ENCODE measurements around the gene NTPCR.
"Not testable (repeated sequence)": the region's sequence is repeated elsewhere in the genome, so short reads cannot be mapped to it uniquely, and the experiment has no call there.

The NTPCR gene

DNA sequence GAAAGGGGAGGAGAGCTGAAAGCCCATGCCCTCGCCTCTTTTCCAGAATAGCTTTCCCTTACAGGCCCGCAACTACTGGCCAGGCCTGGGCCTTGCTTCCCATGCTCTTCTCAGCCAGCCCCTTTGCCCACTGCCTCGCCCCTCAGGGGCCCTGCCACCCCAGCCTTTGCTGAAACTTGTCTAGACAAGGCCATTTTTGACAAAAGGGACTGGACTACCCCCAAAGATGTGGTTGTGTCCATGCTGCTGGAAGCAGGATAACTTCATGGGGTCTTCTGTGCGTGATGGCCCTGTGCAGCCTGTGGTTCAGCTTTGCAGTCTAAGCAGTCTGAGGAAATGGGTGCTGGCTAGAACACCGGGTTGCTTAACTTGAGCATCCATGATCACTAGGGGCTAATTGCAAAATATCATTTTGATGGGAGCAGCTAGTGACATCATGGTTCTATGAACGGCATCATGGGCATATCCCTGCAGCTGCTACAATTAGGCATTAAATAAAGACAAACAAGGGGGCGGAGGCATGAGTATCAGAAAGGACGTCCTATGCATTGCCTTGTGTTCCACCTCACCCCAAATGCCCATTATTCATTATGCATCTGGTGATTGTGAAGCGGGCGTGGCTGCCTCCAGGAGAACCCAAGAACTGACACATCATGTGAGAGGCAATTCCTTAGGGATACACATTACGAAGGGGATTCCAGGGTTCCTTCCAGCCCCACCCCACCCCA lies 36.8 kb downstream of the NTPCR start:
- DNase-seq, result no peak

DNA sequence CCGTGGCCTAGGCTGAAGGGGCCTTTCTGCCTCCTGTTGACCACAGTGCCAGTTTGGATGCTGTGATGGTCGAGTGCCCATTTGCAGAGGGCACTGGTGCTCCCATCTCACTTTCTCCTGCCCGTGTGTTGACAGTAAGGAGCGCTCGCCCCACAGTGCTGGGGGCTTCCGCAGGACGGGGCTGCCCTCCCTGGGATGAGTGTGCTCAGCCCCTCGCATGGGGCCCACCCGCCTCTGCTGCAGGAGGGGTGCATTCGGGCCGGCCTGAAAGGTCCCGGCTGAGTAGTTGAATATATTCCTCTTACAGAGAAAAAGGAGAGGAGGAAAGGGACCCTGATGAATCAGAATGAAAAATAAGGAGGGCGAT lies 37.3 kb downstream of the NTPCR start:
- no peak for DNase-seq

DNA sequence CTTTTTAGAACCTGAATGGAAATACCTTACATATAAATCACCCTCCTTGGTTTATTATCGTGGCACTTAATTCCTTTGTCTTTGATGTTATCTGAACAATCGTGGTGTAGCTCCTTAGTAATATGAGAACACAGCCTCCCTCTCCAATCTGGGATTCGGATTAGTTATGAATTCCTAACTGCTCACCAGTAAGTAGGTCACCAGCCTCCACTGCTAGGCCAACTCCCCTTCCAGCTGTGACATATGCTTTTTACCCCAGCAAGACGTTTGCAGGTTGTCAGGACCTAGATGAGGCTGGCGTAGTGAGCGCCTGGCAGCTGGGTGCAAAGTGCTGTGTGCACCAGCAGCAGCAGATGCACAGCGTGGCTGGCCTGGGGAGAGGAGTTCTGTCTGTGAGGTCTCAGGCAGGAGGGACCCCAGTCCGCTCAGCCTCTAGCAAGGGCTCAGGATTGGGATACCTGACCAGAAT lies 38.2 kb downstream of the NTPCR start:
- no peak for DNase-seq

DNA sequence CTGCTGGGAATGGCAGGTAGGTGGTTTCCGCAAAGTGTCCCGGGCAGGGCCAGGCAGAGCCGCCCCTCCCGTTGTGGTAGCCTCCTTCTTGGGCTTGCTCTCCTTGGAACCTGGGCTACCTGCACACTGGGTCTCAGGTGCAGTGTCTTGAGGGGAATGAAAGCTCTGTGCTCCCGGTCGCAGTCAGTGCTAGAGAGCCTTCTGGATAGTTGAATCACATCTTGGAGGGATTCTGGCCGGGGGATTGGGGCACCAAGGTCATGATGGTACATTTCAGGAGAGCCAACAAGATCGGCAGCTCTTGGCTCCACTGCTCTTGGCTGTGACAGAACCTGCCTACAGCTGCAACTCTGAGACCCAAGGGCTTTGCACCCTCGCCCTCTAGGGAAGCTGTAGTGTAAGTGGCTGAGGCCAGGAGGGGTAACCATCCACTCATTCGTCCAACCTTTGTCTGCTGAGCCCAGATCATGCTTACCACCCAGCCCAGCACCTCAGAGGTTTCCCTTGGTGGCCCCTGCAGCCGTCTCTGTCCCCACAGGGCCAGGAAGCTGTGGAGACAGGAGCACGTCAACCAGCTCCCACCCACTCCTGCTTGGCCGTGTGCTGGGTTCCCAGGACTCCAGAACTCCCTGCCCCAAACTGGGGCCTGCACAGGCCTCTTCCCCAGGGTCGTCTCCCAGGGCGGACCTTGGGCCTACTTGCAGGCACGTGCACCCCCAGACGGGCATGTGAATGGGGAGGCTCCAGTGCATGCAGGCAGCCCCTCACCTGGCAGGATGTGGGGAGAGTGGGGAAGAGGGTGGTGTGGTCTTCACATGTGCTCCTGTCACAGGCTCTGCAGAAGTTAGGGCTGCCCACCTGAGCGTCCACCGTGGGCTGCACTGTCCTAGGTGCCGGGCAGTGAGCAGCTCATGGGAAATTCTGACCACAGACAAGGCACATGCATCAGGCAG lies 40.0 kb downstream of the NTPCR start:
- no peak for DNase-seq

DNA sequence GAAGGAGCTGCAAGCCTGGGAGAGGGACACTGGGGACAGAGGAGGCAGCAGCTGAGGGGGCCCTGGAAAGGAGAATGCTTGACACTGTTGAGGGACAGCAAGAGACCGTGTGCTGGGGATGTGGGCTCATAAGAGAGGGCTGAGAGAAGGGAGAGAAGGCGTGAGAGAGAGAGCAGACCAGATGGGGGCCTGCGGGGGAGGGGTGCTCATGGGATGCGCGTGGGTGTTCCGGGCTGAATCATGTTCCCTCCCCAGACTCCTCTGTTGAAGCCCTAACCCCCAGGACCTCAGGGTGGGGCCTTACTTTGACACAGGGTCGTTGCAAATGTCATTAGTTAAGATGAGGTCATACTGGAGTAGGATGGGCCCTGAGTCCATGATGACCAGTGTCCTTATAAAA lies 40.8 kb downstream of the NTPCR start:
- no peak for DNase-seq

DNA sequence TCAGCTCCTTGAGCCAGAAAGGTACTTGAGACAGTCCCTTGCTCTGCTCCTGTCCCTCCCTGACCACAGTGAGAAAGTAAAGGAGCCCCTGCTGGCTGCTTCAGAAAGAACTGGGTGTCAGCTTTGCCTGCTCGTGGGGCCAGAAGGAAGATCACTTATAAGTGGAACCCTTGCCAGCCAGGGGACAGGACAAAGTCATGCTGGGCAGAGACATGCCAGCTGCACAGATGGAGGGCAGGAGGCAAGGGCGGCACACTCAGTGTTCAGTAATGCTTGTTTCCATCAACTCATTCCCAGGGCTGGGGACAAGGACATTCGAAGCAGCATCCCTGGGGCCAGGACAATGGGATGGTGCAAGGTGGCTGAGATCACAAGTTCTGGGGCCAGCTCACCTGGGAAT lies 41.8 kb downstream of the NTPCR start:
- DNase-seq, result no peak

DNA sequence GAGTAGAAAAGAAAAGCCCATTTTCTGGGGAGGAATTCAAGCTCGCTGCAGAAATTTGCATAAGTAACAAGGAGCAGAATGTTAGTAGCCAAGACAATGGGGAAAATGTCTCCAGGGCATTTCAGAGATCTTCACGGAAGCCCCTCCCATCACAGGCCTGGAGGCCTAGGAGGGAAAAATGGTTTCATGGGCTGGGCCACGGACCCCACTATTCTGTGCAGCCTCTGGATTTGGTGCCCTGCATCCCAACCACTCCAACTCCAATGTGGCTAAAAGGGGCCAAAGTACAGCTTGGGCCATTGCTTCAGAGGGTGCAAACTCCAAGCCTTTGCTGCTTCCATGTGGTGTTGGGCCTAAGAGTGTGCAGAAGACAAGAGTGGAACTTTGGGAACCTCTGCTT lies 43.1 kb downstream of the NTPCR start:
- no peak for DNase-seq

DNA sequence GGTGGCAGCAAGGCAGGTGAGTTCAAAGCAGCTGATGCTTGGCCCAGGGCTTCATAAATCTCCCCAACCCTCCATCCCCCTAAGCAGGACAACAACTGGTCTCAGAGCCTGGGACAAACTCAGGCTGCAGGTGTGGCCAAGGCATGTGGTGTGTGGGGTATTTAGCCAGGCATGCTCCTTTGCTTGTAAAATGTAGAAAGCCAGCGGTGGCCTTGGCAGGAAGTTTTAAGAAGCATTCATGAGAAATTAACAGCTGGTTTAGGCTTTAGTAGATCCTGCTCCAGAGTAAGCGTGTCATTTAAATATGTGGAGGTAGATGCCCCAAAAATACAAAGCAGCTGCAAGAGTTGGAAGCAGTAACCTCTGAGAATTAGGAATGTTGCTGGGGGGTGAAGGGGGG lies 44.8 kb downstream of the NTPCR start:
- DNase-seq, result no peak

DNA sequence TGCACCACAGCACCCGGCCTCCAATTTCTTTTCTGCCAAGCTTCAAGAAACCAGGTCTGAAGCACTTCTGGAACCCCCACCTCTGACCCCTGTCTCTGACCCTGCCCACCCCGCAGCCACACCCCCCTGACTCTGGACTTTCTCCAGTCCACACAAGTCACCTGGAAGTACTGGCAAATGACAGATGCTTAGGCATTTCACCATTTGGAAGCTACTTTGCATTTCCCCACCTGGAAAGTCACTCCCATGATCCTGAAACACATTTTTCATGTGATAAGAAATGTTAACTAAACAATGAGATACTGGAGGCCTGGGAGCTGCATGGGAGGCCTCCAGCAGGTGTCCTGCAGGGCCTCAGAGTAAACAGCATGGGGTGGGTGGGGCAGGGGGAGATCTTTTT lies 45.7 kb downstream of the NTPCR start:
- DNase-seq, result no peak

DNA sequence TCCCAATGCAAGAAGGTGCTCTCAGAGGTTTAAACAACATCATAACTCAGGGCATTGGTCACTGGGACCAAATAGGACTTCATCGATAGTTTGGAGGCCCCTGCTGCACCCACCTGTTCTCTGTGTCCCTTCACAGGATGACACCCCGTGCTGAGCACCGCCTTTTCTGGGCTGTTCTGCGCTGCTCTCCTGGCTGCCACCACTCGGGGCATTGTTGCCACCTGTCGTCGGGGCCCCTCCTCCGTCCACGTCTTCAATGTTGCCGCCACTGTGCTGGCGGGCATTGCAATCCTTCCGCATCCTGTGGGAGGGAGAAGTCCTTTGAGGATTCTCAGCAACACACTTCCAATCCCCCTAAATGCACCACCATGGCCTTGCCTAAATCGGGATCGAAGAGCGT lies 47.7 kb downstream of the NTPCR start:
- DNase-seq, result no peak

DNA sequence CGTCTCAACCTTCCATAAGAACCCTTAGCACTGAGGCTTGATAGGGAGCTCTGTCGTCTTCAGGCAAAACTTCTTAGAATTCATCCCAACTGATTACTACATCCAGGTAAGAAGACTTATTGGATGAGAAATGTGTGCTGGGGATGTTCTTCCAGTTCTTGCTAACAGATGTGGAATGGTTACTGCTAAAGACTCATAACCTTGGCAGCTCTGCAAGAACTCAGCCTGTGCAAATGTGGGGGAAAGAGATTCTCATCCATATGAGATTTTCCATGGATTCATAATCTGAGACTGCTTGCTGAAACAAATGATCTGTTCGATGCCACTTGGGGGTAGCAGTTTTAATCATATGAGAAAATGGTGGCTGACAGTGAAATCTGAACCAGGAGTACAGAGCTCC lies 48.2 kb downstream of the NTPCR start:
- no peak for DNase-seq

DNA sequence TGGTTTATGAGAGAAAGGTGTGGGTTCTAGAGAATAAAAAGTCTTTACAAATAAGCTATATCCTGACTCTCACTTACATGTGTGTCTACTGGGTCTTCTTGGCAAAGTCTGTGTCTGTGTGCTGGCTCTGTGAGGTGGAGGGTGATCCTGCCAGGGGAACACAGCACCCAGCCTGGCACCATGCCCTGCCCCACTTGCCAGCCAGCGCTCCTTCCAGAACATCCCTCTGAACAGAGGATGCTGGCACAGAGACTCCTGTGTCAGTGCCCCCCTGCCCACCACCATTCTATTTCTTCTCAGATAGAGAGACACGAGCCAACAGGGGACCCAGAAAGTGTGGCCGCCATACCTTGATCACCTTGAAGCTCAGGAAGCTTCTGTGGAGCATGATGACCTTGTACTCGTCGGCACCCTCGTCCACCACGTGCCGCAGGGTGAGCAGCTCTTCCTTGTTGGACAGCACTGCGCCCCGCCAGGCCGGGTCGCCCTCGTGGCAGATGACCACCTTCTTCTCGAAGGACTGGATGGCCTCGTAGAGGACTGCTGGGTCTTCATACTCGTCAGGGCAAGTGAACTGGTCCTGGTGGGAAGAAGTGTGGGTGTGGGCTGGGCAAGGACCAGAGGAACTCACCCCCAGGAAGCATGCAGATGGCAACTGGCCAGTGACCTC lies 49.7 kb downstream of the NTPCR start:
- DNase-seq, result no peak

DNA sequence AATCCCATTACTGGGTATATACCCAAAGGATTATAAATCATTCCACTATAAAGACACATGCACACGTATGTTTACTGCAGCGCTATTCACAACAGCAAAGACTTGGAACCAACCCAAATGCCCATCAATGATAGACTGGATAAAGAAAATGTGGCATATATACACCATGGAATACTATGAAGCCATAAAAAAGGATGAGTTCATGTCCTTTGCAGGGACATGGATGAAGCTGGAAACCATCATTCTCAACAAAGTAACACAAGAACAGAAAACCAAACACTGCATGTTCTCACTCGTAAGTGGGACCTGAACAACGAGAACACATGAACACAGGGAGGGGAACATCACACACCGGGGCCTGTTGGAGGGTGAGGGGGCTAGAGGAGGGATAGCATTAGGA lies 53.2 kb downstream of the NTPCR start:
- not testable (repeated sequence) for DNase-seq

DNA sequence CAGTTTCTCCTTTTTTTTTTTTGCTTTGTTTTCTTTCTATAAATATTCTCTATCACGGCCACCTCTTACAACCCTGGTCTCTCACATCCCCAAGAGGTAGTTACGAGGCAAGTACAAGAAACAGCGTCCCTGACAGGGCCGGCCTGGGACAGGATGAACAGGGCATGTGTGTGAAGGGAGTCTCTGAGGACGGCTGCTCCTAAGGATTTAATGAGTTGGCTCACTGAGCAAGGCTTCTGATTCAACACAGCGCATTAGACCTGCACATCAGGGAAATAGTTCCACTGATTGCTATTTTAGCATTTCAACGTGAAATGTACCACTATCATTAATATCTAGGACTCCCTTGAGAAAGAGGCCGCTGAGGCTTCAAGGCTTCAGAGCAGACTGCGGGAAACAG lies 54.0 kb downstream of the NTPCR start:
- no peak for DNase-seq

DNA sequence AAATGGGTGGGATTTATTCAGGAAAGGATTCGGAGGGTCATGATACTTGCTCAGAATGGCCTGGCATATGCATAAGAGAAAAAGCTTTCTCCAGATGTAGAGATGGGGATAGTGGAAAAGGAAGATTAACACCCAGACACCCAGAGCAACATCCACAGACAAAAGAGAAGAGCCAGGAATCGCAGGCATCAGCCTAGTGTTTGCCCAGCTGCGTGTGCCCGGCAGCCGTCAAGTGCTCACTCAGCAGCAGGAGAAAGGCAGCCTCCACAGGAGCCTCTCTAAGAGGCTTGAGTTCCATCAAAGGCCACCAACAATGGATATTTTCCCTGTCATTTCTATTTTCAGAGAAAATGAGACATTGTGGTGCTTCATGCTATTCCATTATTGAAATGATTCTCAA lies 54.7 kb downstream of the NTPCR start:
- DNase-seq, result no peak

DNA sequence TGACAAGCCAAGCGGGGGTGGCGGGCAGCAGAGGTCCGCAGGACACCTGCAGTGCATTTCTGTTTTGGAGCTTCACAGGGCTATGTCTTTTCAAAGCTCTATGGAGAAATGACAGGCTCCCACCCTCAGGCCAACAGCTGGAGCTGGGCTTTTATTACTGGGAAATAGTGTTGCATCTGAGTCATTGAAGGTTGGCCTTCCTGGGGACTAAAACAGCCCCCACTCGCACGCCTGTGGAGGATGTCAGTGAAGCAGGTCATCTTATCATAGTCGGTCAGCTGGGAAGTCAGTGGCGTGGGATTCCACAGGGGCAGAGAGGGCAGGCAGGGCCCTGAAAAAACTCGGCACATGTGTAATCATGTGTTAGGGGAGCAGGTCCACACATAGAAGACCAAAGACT lies 55.3 kb downstream of the NTPCR start:
- no peak for DNase-seq

DNA sequence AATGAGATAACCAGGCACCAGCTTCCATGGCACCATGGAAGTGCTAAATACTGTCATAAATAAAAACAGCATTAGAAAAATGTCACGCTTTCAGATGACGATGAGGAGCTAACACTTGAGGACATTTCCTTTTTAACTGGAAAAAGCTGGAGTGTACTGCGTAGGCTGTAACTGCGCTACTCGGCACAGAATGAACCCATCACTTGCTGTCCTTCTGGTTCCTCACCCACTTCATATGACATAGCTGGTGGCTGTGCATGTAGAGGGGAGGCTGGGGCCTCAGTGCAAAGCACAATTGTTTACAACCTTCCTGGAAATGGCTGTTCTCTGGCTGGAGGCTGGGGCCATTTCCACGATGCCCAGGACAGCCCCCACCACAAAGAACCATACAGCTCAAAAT lies 55.7 kb downstream of the NTPCR start:
- no peak for DNase-seq

DNA sequence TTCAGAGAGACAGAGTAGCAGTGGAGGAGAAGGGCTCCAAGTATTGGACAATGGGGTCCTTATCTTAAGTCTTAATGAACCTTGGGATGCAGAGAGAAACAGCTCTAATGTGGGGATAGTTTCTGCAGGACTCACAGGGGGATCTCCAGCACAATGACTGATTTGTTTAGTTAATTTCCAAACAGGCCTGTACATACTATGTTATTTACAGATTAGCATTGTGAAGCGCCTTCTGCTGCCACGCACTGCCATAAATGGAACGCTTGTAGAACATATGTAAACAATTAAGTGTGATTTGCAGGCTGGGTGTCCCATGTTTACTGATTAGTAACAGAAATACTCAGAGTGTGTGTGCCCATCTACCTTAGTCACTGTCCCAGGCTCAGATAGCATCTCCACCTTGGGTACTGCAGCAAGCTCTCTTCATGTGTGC lies 56.1 kb downstream of the NTPCR start:
- no peak for DNase-seq

DNA sequence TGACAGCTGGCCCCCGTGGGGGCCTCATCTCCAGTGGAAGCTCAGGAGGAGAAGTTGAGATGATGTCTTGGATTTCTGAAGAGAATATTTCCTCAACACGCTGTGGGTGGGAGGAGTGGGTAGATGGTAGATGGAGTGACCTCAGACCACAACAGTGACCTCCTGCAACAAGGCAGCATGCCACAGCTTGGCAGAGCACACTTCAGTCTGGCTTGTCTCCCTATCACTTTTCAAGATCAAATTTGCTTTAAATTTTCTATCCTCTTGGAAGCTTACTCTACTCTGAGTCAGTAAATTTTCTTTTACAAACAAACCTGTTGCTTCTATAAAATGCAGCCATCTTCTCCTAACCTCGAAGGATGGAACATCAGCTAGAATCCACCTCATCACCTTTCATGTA lies 59.7 kb downstream of the NTPCR start:
- DNase-seq, result no peak

DNA sequence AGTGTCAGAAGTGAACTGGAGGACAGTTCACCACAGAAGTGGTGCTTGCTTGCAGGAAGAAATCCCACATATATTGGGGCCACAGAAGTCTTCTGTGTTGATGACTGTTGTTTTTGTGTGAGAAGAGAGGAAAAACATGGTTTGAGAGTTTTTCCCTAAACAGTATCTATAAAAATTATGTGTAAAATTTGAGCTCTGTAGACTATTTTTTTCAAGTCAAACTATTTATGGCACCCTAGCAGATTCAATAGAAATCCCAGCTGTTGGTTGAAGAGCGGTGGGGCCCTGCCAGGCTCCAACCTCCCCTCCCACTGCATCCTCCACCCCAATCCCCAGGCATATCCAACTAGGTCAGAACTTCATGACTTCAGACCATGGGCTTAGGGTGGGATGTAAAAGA lies 61.6 kb downstream of the NTPCR start:
- no peak for DNase-seq

DNA sequence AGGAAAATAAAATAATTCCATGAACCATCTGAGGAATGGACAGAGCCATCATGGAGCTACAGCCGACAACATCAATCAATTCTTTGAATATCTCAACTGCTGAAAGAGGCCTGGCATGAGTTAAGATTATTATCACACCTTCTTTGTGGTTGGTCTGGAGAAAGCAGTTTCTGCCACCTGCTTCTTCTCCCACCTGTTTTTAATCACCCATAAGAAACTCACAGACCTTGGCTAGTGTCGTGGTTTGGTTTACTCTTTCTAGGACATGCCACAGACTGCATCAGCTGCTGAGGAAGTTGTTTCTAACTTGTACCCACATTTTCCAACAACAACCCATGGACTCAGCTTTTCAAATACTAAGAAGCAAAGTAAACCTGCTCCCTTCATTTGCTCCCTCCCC lies 65.6 kb downstream of the NTPCR start:
- DNase-seq, result no peak

DNA sequence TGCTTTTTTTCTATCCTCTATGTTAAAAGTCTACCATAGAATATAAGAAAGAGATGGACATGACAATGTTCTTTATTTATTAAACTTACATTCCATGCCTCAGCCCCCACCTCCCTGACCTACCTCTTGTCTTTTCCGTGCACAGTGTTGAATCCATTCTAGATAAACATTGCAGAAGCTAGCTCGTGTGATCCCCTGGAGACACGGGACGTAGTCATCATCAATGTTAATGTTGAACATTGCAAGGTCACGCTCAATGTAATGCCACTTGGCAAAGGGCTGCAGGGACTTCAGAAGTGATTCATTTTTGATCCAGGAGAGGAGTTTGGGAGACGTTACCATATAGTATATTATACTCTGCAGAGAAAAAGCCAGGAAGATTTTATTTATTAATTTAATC lies 66.4 kb downstream of the NTPCR start:
- no peak for DNase-seq

DNA sequence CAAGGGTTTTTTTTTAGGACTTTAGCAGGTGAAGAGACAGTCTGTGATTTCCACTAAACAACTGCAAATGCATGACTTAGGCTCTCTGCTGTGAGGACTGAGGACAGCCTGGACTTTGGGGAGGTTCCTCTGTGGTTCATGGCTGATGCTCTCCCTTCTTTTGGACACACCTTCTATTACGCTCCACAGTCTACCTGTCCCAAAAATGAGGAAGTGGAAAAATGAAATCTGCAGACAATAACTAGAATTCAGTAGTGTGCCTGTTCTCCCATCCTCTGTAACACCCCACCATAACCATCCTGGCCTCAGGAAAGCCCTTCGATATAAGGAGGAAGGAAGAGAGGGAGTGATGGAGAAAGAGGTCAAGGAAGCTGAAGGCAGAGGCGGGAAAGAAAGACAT lies 68.7 kb downstream of the NTPCR start:
- DNase-seq, result no peak

Data from effector CD4-positive, alpha-beta T cell (primary cell).